GM21737 (cell line): ENCODE measurements around the gene CACNA1B.
"Not testable (repeated sequence)": the region's sequence is repeated elsewhere in the genome, so short reads cannot be mapped to it uniquely, and the experiment has no call there.

Experiments used
- ATAC-seq: cut with Tn5 transposase; IDR thresholded peaks from one replicate; pipeline ENCODE4 v1.9.1; 2021; ENCODE audit warnings: mild to moderate bottlenecking, moderate library complexity; ENCODE audit not compliant: unreplicated experiment

CACNA1B gene

DNA sequence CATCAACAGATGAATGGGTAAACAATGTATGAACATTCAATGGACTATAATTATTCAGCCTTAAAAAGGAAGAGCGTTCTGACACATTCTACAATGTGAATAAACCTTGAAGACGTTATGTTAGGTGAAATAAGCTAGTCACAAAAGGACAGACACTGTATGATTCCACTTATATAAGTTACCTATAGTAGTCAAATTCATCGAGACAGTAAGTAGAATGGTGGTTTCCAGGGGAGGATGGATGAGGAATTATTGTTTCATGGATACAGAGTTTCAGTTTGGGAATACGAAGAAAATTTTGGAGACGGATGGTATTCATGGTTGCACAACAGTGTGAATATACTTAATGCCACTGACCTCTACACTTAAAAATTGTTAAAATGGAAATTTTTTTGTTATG, 216.4 kb downstream of the CACNA1B start:
- ATAC-seq, result no peak

- no peak for ATAC-seq
These were observed 218.4 kb downstream of the CACNA1B start for GRCh38 chr9:138095813-138096518.

DNA sequence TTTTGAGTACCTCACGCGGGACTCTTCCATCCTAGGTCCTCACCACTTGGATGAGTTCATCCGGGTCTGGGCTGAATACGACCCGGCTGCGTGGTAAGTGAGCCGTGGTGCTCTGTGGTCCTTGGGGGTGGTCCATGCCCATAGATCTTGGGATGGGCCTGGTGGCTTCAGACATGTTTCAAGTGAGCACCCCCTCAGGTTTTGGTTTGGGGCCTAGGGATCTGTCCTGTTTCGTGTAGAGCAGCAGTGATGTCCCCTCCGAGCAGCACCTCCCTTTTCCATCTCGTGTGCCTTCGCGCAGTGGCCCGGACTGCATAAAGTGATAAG, 218.9 kb downstream of the CACNA1B start:
- ATAC-seq, result no peak

GRCh38 chr9:138097501-138097991, 220.0 kb downstream of the CACNA1B start:
- no peak for ATAC-seq

DNA sequence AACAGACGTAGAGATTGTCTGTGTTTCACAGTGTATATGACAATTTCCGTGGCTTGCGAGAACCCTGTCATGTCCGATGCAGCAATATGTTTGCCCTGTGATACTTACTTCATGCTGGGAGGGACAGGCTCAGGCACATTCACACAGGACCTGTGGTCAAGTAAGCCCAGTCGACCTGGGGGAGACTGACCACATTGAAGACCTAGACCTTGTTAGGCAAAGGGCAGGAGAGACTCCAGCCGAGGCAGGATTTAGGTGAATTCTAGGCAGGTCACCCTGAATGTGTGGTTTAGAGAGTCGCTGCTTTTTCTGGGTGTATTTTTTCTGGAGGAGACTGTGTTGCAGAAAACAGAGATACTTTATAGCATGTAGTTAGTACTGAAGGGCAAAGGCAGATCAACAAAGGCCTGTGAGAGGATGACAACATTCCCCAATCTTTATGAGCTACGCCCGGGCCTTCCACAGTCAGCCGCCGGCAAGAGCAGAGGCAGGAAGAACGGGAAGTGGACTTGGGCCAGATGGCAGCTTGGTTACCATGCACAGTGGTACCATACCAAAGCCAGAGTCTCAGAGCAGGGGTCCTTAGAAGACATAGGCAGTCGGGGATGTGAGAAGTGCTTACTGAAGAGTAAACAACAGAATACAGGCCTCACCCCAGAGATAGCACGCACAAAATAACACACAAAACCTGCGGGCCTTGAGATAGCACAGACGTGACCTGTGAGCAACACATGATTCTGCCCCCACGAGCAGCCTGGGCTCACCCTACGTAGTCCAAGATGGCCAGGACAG, 220.7 kb downstream of the CACNA1B start:
- no peak for ATAC-seq

- no peak for ATAC-seq
These were observed 221.6 kb downstream of the CACNA1B start for GRCh38 chr9:138098908-138099791.

DNA sequence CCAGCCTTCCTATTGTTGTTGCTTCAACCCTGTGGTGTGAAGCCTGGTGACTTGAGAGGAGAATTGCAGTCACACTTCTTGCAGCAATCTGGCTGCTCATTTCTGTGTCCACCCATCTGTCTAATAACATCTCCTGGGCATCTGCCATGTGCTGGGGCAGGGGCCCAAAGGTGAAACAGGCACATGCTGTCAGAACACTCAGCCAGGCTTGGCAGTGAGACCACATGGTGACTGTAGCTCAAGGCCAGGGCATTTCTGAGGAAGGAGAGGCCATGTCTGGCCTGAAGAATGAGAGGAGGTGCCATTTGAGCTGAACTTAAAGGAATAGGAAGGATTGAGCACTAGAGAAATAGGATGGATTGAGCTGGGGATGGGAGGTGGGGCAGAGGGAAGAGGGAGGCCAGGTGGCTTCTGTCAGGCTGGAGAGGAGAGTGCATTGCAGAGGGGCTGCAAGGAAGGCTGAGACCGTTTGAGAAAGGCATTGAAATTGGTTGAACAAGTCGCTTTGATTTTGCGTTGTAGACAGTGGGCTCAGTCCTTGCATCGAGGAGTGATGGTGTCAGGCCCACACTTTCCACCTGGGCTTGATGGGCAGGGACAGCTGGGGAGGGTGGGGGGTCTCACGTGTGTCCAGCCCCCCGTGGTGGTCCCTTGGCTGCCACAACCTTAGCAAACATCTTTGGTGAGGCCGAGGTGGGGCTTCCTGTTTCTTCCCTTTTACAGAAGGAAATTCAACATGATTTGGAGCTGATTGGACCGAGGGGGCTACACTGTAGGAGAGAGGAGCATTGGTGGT, 222.4 kb downstream of the CACNA1B start:
- ATAC-seq, result no peak

DNA sequence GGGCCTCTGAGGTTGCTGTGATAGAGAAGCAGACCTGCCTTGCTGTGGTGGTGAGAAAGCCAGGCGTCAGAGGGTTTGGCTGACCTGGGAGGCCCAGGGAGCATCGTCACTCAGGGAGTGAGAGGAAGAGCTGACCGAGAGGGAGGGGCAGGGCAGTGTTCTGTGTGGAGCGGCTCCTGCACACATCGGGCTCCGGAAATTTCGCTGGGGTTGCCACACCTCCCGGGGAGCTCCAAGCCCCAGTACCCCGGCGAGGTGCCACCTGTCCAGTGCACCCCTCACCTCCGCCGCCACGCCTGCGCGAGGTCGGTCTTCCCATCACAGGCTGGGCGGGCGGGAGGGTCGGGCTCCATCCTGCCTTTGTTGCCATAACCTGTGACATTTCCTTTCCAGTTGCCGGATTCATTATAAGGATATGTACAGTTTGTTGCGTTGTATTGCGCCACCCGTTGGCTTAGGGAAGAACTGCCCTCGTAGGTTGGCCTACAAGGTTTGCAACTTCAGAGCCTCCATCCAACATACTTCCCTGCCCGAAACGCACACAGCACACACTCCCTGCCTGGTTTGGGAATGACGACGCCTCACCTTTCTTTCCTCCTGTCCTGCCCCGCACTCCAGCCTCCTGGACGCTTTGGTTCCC, 223.2 kb downstream of the CACNA1B start:
- ATAC-seq, result no peak

DNA sequence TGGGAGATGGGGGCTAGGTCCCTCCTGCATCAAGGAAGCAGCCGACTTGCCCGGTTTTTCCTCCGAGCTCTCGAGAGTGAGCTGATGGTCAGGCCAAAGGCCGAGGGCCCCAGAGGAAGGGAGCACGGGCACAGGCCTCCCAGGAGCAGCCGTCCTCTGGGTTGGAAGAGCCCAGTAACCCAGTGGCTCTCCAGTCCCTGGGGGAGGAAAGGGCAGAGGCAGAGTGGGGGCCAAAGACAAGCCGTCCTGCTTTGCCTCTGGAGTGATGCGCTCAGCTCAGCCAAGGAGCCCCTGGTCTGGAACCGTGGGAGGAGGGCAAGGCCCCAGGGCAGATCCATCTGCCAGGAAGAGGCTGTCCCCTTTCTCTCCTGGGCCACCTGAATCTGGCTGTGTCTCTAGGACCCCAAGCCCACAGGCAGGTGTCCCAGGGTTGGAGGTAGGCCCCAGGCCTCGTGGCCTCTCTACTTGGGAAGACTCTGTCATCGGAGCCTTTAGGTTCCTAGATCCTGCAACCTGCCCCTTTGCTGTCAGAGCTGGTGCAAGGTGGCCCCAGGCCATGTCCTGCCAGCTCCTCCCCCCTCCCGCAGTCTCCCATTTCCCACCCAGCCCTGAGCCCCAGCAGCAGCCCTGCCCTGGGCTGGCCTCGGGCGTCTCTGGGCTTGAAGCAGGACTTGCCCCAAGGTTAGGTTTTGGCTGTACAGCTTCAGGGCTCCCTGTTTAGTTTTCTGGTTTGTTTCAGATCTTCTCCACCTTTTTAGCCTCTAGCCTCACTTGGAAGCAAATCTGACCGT, 224.1 kb downstream of the CACNA1B start:
- ATAC-seq, result no peak

DNA sequence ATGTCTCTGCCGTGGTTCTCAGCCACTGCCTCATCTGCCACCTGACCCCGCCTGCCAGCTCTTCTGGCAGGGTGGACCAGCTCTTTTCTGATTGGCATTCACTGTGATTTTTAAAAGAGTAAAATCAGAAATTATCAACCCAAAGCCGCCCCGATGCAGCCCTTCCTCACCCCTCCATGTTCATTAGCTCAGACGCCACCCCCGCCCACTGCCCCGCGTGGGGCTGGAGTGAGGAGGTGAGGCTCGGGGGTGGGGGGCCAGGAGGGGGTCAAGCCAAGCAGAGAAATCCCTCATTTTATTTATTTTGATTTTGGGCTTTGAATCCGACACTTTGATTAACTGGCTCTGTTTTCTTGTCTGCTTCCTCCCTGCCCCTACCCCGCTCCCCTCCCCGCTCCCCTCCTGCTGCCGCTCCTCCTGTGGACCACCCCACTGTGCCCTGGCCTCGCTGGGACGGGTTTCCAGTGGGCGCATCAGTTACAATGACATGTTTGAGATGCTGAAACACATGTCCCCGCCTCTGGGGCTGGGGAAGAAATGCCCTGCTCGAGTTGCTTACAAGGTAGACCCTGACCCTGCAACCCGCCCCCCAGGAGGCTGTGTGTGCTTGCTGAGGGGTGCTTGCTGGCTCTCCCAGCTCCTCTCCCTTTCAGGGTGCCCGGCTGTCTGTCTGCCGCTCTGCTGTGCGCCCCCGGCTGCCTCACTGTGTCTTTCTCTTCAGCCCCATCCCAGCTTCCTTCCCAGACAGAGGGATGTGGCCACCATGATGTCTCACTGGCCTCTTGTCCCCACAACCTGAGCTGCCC, 224.9 kb downstream of the CACNA1B start:
- no peak for ATAC-seq

DNA sequence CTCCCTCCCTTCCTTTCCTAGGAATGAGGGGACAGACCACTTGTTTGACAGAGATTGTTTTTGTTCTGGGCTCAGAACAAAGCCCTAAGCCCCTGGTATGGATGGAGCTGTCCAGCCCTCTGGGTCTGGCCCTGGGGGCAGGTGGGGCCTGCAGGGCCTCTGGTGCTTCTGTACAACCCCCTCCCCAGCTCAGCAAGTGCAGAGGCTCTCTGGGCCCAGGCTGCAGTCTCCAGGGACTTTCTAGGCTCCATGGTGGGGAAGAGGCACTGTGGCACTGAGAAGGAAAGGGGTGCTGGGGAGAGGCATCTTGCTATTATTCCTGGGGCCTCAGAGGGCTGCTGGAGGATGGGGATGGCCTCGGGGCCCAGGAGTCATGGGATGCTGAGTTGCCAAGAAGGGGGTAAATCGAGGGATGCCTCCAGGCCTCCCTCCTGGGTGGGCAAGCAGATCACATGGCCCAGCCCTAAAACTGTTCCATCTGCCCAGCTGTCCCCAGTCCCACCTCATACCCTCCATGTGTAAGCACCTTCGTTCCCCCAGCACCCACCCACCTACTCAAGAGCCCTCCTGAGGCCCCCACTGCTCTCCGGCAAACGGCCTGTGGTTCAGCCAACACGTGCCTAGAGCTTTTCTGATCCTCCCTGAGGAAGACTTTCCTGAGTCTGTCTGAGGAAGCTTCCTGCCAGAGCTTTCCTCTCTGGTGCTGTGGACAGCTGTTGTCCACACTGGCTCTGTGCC, 225.7 kb downstream of the CACNA1B start:
- no peak for ATAC-seq

- no peak for ATAC-seq
These were observed 226.2 kb downstream of the CACNA1B start for GRCh38 chr9:138103849-138104206.

DNA sequence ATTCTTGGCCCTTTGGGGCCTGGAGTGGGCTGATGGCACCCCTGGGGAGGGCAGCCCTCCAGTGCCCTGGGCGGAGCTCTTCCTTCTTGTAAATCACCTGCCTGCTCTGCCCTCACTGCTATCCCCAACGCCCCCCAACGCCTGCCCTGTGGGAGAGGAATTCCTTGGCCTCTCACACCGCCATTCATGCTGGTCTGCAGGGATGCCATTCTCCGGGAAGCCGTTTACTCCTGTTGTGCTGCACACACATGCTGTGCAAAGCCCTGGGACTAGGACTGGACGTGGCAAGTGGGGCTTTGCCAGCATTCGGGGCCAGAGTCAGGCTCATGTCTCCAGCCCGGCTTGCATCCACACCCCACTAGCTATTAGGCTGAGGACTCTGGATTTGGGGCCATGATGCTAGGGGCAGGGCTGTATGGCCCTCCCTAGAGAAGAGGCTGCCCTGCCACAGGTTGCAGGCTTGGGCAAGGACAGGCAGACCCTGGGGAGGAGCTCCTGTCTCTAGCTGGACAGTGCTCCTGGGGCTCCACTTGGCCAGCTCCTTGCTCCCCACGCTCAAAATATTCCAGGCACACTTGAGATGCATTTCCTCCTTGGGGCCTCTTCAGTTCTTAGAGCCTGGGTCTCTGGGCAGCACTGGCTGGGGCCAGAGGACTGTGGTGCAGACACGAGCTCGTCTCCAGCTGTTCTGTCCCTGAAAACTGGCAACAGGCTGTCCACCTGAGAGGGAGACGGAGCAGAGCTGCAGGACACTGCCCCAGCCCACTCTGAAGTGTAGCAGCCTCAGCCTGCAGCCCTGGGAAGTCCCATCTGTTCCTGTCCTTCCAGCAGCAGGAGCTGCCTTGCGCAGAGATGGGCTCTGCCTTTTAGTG, 226.9 kb downstream of the CACNA1B start:
- ATAC-seq, result no peak

DNA sequence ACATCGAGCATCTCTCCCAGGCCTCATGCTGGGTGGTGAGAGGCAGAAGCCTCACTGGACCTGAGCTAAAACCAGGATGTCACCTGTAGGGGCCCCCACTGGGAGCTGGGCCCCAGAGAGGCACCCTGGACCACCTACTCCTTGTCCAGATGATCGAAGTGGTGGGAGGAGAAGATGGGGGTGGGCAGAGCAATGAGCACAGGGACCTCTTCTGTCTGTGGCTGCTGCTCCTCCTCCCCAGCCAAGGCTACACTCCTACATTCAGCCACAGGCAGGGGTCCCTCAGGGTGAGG, 227.5 kb downstream of the CACNA1B start:
- no peak for ATAC-seq

DNA sequence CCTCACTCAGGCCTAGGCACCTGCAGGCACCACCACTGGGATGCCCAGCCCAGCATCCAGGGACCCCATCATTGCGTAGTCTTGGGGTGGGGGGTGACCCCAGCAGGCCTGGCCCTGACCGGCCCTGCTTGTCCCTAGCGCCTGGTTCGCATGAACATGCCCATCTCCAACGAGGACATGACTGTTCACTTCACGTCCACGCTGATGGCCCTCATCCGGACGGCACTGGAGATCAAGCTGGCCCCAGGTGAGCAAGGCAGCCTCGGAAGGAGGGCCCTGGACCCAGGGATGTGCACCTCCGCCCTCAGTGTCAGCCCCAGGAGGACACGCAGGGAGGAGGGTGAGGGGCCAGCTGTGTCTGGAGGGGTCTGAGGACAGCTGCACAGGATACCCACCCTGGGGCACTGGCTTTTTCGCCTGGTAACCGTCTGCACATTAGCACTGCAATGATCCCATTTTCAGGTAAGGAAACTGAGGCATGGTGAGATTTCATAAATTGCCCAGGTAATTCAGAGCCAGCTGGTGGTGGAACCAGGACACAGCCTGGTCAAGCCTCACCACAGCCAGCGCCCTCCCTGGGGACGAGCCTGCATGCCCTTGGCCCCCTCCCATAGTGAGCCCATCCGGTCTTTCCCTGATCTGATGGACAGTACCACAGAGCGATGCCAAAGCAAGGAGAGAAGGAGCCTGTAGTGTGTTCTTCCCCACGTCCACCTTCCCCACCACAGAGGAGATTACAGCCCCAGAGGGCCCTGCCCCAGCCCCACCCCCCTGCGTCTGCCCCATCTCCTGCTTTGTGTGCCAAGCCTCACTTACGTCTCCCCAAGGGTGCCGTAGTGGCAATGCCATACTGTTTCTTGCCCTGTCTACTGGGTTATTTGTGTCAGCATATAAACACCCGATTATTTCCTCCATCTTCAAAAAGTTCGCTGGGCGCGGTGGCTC, 228.3 kb downstream of the CACNA1B start:
- ATAC-seq, result no peak

- ATAC-seq, result not testable (repeated sequence)
These were observed 229.5 kb downstream of the CACNA1B start for GRCh38 chr9:138107039-138107438.
